SK-N-SH treated with all-trans-retinoic acid at 6 μM for 48 hours (cell line): Measurements from ENCODE around the gene OR4D2.

Experiments used
- ESRRG ChIP-seq: fragments of 250-450 bp; sonication (Bioruptor Pico); IDR thresholded peaks from 2 replicates; pipeline ENCODE4 v1.6.1; 2021; ENCODE audit warnings: mild to moderate bottlenecking
- SNAI2 ChIP-seq: fragments of 250-450 bp; sonication (Bioruptor Pico); IDR thresholded peaks from 2 replicates; pipeline ENCODE4 v1.5.0; 2020; ENCODE audit warnings: mild to moderate bottlenecking, moderate library complexity
- TF ChIP-seq, protein P1 (sequence below): fragments of 250-450 bp; sonication (Bioruptor Pico); IDR thresholded peaks from 2 replicates; pipeline ENCODE4 v1.5.1; 2021; ENCODE audit warnings: mild to moderate bottlenecking, moderate library complexity
- TF ChIP-seq, protein P2 (sequence below): fragments of 250-450 bp; sonication (Bioruptor Pico); IDR thresholded peaks from 2 replicates; pipeline ENCODE4 v1.8.0; 2021; ENCODE audit warnings: low read depth, mild to moderate bottlenecking, moderate library complexity, borderline replicate concordance
- TF ChIP-seq, protein P3 (sequence below): fragments of 250-450 bp; sonication (Bioruptor Pico); IDR thresholded peaks from 2 replicates; pipeline ENCODE4 v1.5.0; 2020; ENCODE audit warnings: mild to moderate bottlenecking, moderate library complexity

DNA sequence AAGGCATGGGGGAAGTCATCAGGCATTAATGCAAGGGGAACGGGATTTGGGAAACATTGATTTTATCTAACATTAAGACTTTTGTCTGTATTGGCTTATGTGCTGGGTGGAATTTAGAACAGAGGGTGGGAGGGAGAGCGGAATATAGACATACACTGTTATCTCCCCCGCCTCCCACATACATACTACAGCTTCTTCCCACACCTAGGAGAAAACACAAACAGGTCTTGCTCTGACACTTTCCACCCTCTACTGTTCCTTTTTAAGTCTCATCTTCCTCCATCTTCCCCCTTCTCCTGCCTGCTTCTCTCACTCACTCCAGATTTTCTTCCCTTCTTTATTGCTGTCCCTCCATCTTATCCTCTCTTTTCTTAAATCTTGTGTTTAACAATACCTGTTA is 18.2 kb upstream of the OR4D2 start:
- no peak for TF ChIP-seq SNAI2
- TF ChIP-seq, protein P1, sequence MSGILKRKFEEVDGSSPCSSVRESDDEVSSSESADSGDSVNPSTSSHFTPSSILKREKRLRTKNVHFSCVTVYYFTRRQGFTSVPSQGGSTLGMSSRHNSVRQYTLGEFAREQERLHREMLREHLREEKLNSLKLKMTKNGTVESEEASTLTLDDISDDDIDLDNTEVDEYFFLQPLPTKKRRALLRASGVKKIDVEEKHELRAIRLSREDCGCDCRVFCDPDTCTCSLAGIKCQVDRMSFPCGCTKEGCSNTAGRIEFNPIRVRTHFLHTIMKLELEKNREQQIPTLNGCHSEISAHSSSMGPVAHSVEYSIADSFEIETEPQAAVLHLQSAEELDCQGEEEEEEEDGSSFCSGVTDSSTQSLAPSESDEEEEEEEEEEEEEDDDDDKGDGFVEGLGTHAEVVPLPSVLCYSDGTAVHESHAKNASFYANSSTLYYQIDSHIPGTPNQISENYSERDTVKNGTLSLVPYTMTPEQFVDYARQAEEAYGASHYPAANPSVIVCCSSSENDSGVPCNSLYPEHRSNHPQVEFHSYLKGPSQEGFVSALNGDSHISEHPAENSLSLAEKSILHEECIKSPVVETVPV = no peak
- TF ChIP-seq, protein P2, sequence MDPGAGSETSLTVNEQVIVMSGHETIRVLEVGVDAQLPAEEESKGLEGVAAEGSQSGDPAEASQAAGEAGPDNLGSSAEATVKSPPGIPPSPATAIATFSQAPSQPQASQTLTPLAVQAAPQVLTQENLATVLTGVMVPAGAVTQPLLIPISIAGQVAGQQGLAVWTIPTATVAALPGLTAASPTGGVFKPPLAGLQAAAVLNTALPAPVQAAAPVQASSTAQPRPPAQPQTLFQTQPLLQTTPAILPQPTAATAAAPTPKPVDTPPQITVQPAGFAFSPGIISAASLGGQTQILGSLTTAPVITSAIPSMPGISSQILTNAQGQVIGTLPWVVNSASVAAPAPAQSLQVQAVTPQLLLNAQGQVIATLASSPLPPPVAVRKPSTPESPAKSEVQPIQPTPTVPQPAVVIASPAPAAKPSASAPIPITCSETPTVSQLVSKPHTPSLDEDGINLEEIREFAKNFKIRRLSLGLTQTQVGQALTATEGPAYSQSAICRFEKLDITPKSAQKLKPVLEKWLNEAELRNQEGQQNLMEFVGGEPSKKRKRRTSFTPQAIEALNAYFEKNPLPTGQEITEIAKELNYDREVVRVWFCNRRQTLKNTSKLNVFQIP (CRISPR knock-in tag) = no peak
- no peak for TF ChIP-seq ESRRG (CRISPR knock-in tag)
- TF ChIP-seq, protein P3, sequence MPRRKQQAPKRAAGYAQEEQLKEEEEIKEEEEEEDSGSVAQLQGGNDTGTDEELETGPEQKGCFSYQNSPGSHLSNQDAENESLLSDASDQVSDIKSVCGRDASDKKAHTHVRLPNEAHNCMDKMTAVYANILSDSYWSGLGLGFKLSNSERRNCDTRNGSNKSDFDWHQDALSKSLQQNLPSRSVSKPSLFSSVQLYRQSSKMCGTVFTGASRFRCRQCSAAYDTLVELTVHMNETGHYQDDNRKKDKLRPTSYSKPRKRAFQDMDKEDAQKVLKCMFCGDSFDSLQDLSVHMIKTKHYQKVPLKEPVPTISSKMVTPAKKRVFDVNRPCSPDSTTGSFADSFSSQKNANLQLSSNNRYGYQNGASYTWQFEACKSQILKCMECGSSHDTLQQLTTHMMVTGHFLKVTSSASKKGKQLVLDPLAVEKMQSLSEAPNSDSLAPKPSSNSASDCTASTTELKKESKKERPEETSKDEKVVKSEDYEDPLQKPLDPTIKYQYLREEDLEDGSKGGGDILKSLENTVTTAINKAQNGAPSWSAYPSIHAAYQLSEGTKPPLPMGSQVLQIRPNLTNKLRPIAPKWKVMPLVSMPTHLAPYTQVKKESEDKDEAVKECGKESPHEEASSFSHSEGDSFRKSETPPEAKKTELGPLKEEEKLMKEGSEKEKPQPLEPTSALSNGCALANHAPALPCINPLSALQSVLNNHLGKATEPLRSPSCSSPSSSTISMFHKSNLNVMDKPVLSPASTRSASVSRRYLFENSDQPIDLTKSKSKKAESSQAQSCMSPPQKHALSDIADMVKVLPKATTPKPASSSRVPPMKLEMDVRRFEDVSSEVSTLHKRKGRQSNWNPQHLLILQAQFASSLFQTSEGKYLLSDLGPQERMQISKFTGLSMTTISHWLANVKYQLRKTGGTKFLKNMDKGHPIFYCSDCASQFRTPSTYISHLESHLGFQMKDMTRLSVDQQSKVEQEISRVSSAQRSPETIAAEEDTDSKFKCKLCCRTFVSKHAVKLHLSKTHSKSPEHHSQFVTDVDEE (CRISPR knock-in tag) = no peak
